Natural killer cell treated with Interleukin-12 subunit alpha and Interleukin-12 subunit beta and Interleukin-15 and Interleukin-18, amount 100 ng/mL, for 72 hours (primary cell): ENCODE data around the gene HECW1. TPM values are rescaled to one million over a fixed set of nuclear protein-coding genes. Genes with fewer than 3 reads are reported as not detected.
"Not testable (repeated sequence)": the region's sequence is repeated elsewhere in the genome, so short reads cannot be mapped to it uniquely, and the experiment has no call there.

Experiments
- ATAC-seq, 2 donors: fragments of 150-1000 bp; cut with Tn5 transposase in 1 of 2; sonication (Bioruptor Pico), chemical (Tn5 transposase) in 1 of 2; 2 replicates each; pipeline ENCODE4 v1.10.0; 2021
- DNase-seq: peaks from one replicate; pipeline ENCODE4 v3.0.0; 2022; ENCODE audit warnings: low spot score
- H3K27ac Mint-ChIP-seq, 2 donors: 1 replicate in 1 of 2; 2 replicates in 1 of 2; pipeline ENCODE4 v1.8.0; 2022; ENCODE audit warnings: mixed read lengths in 2 of 2, mild to moderate bottlenecking in 1 of 2, moderate library complexity in 1 of 2
- H3K27me3 Mint-ChIP-seq, 2 donors: 1 replicate in 1 of 2; 2 replicates in 1 of 2; pipeline ENCODE4 v1.8.0; 2022; ENCODE audit warnings: mixed read lengths in 2 of 2
- H3K36me3 Mint-ChIP-seq: one replicate; pipeline ENCODE4 v1.8.0; 2022; ENCODE audit warnings: mixed read lengths
- H3K4me1 Mint-ChIP-seq, 2 donors: 1 replicate in 1 of 2; 2 replicates in 1 of 2; pipeline ENCODE4 v1.8.0; 2022; ENCODE audit warnings: low read depth in 2 of 2, mixed read lengths in 2 of 2, mild to moderate bottlenecking in 1 of 2
- H3K4me3 Mint-ChIP-seq: one replicate; pipeline ENCODE4 v1.8.0; 2022; ENCODE audit warnings: mixed read lengths
- H3K9me3 Mint-ChIP-seq: 2 replicates; pipeline ENCODE4 v1.8.0; 2022; ENCODE audit warnings: mixed read lengths
- total RNA-seq, 2 donors: library from RNA; stranded (reverse); gene quantifications; one replicate each; pipeline ENCODE4 v1.2.3, GENCODE V29; 2022

The HECW1 gene
- total RNA-seq, 2 donors from 2014 or later = not detected

- H3K9me3 Mint-ChIP-seq = no peaks in the 10 kb centered on the region
- no peaks in the 10 kb centered on the region for H3K4me1 Mint-ChIP-seq
- ATAC-seq = no peak
- no peak overlapping the region for H3K27ac Mint-ChIP-seq
- H3K36me3 Mint-ChIP-seq = no peaks in the 10 kb centered on the region
- H3K4me3 Mint-ChIP-seq = no peak overlapping the region
- no peak for DNase-seq
- peaks cover 24 to 54% of the 10 kb centered on the region in 2 donors for H3K27me3 Mint-ChIP-seq
Measured at GRCh38 chr7:43341132-43341531, 228.7 kb downstream of the HECW1 start.

- H3K9me3 Mint-ChIP-seq, ATAC-seq, H3K4me1 Mint-ChIP-seq, H3K36me3 Mint-ChIP-seq, H3K4me3 Mint-ChIP-seq, DNase-seq, H3K27ac Mint-ChIP-seq: not testable (repeated sequence)
- H3K27me3 Mint-ChIP-seq = peaks cover 31 to 56% of the 10 kb centered on the region in 2 donors
Measured at GRCh38 chr7:43343417-43343816, 231.0 kb downstream of the HECW1 start.

GRCh38 chr7:43345696-43346095 lies 233.2 kb downstream of the HECW1 start:
- not testable (repeated sequence) for ATAC-seq, H3K27ac Mint-ChIP-seq, H3K4me1 Mint-ChIP-seq, H3K36me3 Mint-ChIP-seq, DNase-seq, H3K9me3 Mint-ChIP-seq, H3K4me3 Mint-ChIP-seq
- peaks cover 35 to 68% of the 10 kb centered on the region in 2 donors for H3K27me3 Mint-ChIP-seq

GRCh38 chr7:43351683-43352082 lies 239.2 kb downstream of the HECW1 start:
- no peak for ATAC-seq
- Mint-ChIP-seq H3K4me3 (no peak overlapping the region), H3K27ac (no peak overlapping the region), H3K9me3 (peaks cover 4% of the 10 kb centered on the region), H3K36me3 (peaks cover 7% of the 10 kb centered on the region), H3K27me3 (peaks cover 42 to 76% of the 10 kb centered on the region in 2 donors), H3K4me1 (no peaks in the 10 kb centered on the region)
- DNase-seq = no peak

- Mint-ChIP-seq H3K27me3 (peaks cover 35 to 64% of the 10 kb centered on the region in 2 donors), H3K36me3 (peaks cover 7% of the 10 kb centered on the region), H3K27ac (no peak overlapping the region), H3K9me3 (peaks cover 4% of the 10 kb centered on the region), H3K4me3 (no peak overlapping the region), H3K4me1 (no peaks in the 10 kb centered on the region)
- DNase-seq (no peak), ATAC-seq (no peak)
Measured at GRCh38 chr7:43353902-43354301, 241.5 kb downstream of the HECW1 start.

GRCh38 chr7:43362652-43363034 lies 250.2 kb downstream of the HECW1 start:
- H3K36me3 Mint-ChIP-seq = no peaks in the 10 kb centered on the region
- H3K4me3 Mint-ChIP-seq = no peak overlapping the region
- DNase-seq (no peak), ATAC-seq (peak in 1 of 2 donors; percentile 15)
- H3K27me3 Mint-ChIP-seq = peaks cover 0 to 2% of the 10 kb centered on the region in 2 donors
- H3K9me3 Mint-ChIP-seq = no peaks in the 10 kb centered on the region
- H3K27ac Mint-ChIP-seq = no peak overlapping the region
- no peaks in the 10 kb centered on the region for H3K4me1 Mint-ChIP-seq

- H3K4me3 Mint-ChIP-seq = no peak overlapping the region
- ATAC-seq (peak in 1 of 2 donors; percentile 37), DNase-seq (no peak)
- H3K27ac Mint-ChIP-seq = no peak overlapping the region
- H3K36me3 Mint-ChIP-seq = no peaks in the 10 kb centered on the region
- H3K9me3 Mint-ChIP-seq = no peaks in the 10 kb centered on the region
- H3K4me1 Mint-ChIP-seq = no peaks in the 10 kb centered on the region
- peaks cover 0 to 2% of the 10 kb centered on the region in 2 donors for H3K27me3 Mint-ChIP-seq
Measured at GRCh38 chr7:43363035-43363791, 250.8 kb downstream of the HECW1 start.

- DNase-seq (no peak), ATAC-seq (no peak)
- H3K27me3 Mint-ChIP-seq = peaks cover 1 to 2% of the 10 kb centered on the region in 2 donors
- no peaks in the 10 kb centered on the region for H3K4me1 Mint-ChIP-seq
- H3K27ac Mint-ChIP-seq = no peak overlapping the region
- H3K36me3 Mint-ChIP-seq = no peaks in the 10 kb centered on the region
- no peaks in the 10 kb centered on the region for H3K9me3 Mint-ChIP-seq
- H3K4me3 Mint-ChIP-seq = no peak overlapping the region
Measured at GRCh38 chr7:43364391-43364790, 251.9 kb downstream of the HECW1 start.

GRCh38 chr7:43372676-43373355 lies 260.4 kb downstream of the HECW1 start:
- Mint-ChIP-seq H3K36me3 (no peaks in the 10 kb centered on the region), H3K4me1 (no peaks in the 10 kb centered on the region), H3K27me3 (peaks cover 17 to 24% of the 10 kb centered on the region in 2 donors), H3K4me3 (no peak overlapping the region), H3K9me3 (no peaks in the 10 kb centered on the region), H3K27ac (no peak overlapping the region)
- ATAC-seq (no peak), DNase-seq (no peak)

GRCh38 chr7:43377196-43377960 lies 264.9 kb downstream of the HECW1 start:
- H3K27ac Mint-ChIP-seq = no peak overlapping the region
- no peaks in the 10 kb centered on the region for H3K36me3 Mint-ChIP-seq
- H3K4me1 Mint-ChIP-seq = no peaks in the 10 kb centered on the region
- DNase-seq (no peak), ATAC-seq (no peak)
- peaks cover 14 to 21% of the 10 kb centered on the region in 2 donors for H3K27me3 Mint-ChIP-seq
- no peaks in the 10 kb centered on the region for H3K9me3 Mint-ChIP-seq
- H3K4me3 Mint-ChIP-seq = no peak overlapping the region

GRCh38 chr7:43379210-43379609 lies 266.8 kb downstream of the HECW1 start:
- Mint-ChIP-seq H3K9me3 (no peaks in the 10 kb centered on the region), H3K27me3 (peaks cover 7 to 12% of the 10 kb centered on the region in 2 donors), H3K36me3 (no peaks in the 10 kb centered on the region), H3K4me1 (no peaks in the 10 kb centered on the region), H3K27ac (no peak overlapping the region), H3K4me3 (no peak overlapping the region)
- ATAC-seq (peak in 1 of 2 donors; percentile 55), DNase-seq (no peak)

GRCh38 chr7:43384616-43385308 lies 272.3 kb downstream of the HECW1 start:
- ATAC-seq (no peak), DNase-seq (no peak)
- Mint-ChIP-seq H3K4me3 (no peak overlapping the region), H3K27me3 (peaks cover 8 to 11% of the 10 kb centered on the region in 2 donors), H3K9me3 (no peaks in the 10 kb centered on the region), H3K27ac (no peak overlapping the region), H3K36me3 (no peaks in the 10 kb centered on the region), H3K4me1 (peaks cover 0 to 3% of the 10 kb centered on the region in 2 donors)

GRCh38 chr7:43385309-43385680 lies 272.8 kb downstream of the HECW1 start:
- H3K4me3 Mint-ChIP-seq = no peak overlapping the region
- no peak overlapping the region for H3K27ac Mint-ChIP-seq
- H3K9me3 Mint-ChIP-seq = no peaks in the 10 kb centered on the region
- DNase-seq = no peak
- H3K36me3 Mint-ChIP-seq = no peaks in the 10 kb centered on the region
- H3K27me3 Mint-ChIP-seq = peaks cover 6 to 10% of the 10 kb centered on the region in 2 donors
- ATAC-seq = no peak
- H3K4me1 Mint-ChIP-seq = peaks cover 0 to 3% of the 10 kb centered on the region in 2 donors
